ENCODE results near the gene REEP3. TPM values are rescaled to one million over a fixed set of nuclear protein-coding genes. Genes with fewer than 3 reads are reported as not detected.

REEP3 gene
- total and polyA plus RNA-seq, 2 of the 4 experiments (the other 2 are of a cell fraction): 11.7 to 28.9 TPM

DNA sequence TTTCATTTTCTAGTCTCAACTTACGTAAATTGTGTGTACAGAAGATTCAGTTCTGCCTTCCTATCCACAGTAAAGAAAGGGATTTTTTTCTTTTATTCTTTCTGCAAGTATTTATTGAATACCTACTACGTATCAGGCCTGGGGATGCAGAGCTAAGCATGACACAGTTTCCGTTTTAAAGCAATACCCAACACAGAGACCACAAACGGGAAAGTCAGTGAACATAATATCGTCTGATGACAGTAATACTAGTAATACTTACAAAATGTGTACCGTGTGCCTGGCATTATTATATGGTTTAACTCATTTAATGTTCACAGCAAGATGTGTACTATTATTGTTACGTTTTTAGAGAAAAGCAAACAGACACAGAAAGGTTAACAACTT lies 22.4 kb downstream of the REEP3 start:
- no peak for ATAC-seq (ENCODE audit: low read depth)
- POLR2A ChIA-PET (ENCODE audit: unreplicated experiment): no interaction called here
- no TSS peak for BruUV-seq (replicated peaks)

More for the DNA sequence above, 22.4 kb downstream of the REEP3 start:
- Histone ChIP-seq H3K79me1 (ENCODE audit: low read depth in 1 of 2, low read length in 2 of 2) (peaks cover 13 to 37% of the 10 kb centered on the region in 2 experiments), H2BK120ac (ENCODE audit: low read depth, low read length) (no peak overlapping the region), H2AK9ac (replicated peaks; ENCODE audit: low read depth, low read length, poor library complexity) (no peak overlapping the region), H3K4me1 (ENCODE audit: control insufficient read depth, insufficient read depth, low read length) (no peaks in the 10 kb centered on the region; the same call in 1 of the 2 replicates), H3K9ac (ENCODE audit: low read depth, low read length) (no peak overlapping the region), H2BK15ac (ENCODE audit: low read depth, low read length) (no peak overlapping the region), H3K9me1 (ENCODE audit: insufficient read depth, low read length) (peaks cover 9% of the 10 kb centered on the region; the same call in 1 of the 2 replicates), H3K56ac (ENCODE audit: extremely low read depth, insufficient read depth, low read length) (no peak overlapping the region), H3K4me3 (ENCODE audit: insufficient read depth, low read depth, low read length) (no peak overlapping the region), H4K8ac (ENCODE audit: low read depth in 2 of 2, low read length in 2 of 2) (no peak overlapping the region), H3K36me3 (ENCODE audit: control insufficient read depth, insufficient read depth, low read length) (no peaks in the 10 kb centered on the region; the same call in 1 of the 2 replicates), H3K18ac (ENCODE audit: low read depth, low read length) (no peak overlapping the region), H4K5ac (ENCODE audit: low read depth, low read length) (no peak overlapping the region), H2BK20ac (ENCODE audit: low read depth, low read length) (no peak overlapping the region), H2AK5ac (ENCODE audit: low read depth, low read length) (no peak overlapping the region), H3K23ac (ENCODE audit: low read depth, low read length) (no peak overlapping the region), H3K14ac (replicated peaks; ENCODE audit: low read depth, low read length) (no peak overlapping the region), H3K9me3 (ENCODE audit: control insufficient read depth, insufficient read depth, low read length) (no peaks in the 10 kb centered on the region), H4K91ac (ENCODE audit: insufficient read depth, low read depth, low read length) (no peak overlapping the region), H3K27me3 (ENCODE audit: control insufficient read depth, insufficient read depth, low read length) (no peaks in the 10 kb centered on the region), H2AFZ (replicated peaks; ENCODE audit: low read length, poor library complexity) (no peak overlapping the region), H3K27ac (ENCODE audit: insufficient read depth, low read length) (no peak overlapping the region), H3K4me2 (ENCODE audit: low read depth, low read length) (no peak overlapping the region), H4K20me1 (ENCODE audit: insufficient read depth, low read length) (peaks cover 3% of the 10 kb centered on the region; the same call in 1 of the 2 replicates), H3K4ac (ENCODE audit: low read depth, low read length) (no peak overlapping the region), H2BK5ac (ENCODE audit: low read depth, low read length, poor library complexity, severe bottlenecking) (no peak overlapping the region)
- intact Hi-C loops (cut with micrococcal nuclease): no loop called here
- no CpG with 5 or more reads among the region's 7 CpGs for WGBS, 2 experiments (ENCODE audit: extremely low coverage in 2 of 2, insufficient read length in 1 of 2)
- CTCF ChIA-PET: no interaction called here
- DNase-seq: no peak
- dilution Hi-C loops (cut with HindIII; ENCODE audit: low sequenced_read_pairs, unreplicated experiment): no loop called here
- TF ChIP-seq MXI1 (IDR thresholded peaks at IDR 0.05; ENCODE audit: borderline replicate concordance, low read depth, low read length) (no peak), NFE2L2 (IDR thresholded peaks at IDR 0.05; ENCODE audit: low read depth, low read length) (no peak), SMC3 (IDR thresholded peaks at IDR 0.05; ENCODE audit: low read depth, low read length) (no peak), MAFK (IDR thresholded peaks at IDR 0.05; ENCODE audit: low read depth, low read length) (no peak), CHD1 (IDR thresholded peaks at IDR 0.05; ENCODE audit: low read depth, low read length) (no peak), CEBPB (IDR thresholded peaks at IDR 0.05; ENCODE audit: low read depth, low read length) (no peak), RCOR1 (IDR thresholded peaks at IDR 0.05; ENCODE audit: insufficient replicate concordance, low read length) (no peak), MAZ (IDR thresholded peaks at IDR 0.05; ENCODE audit: borderline replicate concordance, low read depth, low read length) (no peak), RAD21 (IDR thresholded peaks at IDR 0.05; ENCODE audit: low read length) (no peak)
- TF ChIP-seq, protein P1, sequence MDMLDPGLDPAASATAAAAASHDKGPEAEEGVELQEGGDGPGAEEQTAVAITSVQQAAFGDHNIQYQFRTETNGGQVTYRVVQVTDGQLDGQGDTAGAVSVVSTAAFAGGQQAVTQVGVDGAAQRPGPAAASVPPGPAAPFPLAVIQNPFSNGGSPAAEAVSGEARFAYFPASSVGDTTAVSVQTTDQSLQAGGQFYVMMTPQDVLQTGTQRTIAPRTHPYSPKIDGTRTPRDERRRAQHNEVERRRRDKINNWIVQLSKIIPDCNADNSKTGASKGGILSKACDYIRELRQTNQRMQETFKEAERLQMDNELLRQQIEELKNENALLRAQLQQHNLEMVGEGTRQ (IDR thresholded peaks at IDR 0.05; ENCODE audit: low read depth, low read length): no peak
- TF ChIP-seq, protein P2, sequence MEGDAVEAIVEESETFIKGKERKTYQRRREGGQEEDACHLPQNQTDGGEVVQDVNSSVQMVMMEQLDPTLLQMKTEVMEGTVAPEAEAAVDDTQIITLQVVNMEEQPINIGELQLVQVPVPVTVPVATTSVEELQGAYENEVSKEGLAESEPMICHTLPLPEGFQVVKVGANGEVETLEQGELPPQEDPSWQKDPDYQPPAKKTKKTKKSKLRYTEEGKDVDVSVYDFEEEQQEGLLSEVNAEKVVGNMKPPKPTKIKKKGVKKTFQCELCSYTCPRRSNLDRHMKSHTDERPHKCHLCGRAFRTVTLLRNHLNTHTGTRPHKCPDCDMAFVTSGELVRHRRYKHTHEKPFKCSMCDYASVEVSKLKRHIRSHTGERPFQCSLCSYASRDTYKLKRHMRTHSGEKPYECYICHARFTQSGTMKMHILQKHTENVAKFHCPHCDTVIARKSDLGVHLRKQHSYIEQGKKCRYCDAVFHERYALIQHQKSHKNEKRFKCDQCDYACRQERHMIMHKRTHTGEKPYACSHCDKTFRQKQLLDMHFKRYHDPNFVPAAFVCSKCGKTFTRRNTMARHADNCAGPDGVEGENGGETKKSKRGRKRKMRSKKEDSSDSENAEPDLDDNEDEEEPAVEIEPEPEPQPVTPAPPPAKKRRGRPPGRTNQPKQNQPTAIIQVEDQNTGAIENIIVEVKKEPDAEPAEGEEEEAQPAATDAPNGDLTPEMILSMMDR (conservative IDR thresholded peaks at IDR 0.05; ENCODE audit: low read depth, low read length): no peak
- TF ChIP-seq, protein P3, sequence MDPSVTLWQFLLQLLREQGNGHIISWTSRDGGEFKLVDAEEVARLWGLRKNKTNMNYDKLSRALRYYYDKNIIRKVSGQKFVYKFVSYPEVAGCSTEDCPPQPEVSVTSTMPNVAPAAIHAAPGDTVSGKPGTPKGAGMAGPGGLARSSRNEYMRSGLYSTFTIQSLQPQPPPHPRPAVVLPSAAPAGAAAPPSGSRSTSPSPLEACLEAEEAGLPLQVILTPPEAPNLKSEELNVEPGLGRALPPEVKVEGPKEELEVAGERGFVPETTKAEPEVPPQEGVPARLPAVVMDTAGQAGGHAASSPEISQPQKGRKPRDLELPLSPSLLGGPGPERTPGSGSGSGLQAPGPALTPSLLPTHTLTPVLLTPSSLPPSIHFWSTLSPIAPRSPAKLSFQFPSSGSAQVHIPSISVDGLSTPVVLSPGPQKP (IDR thresholded peaks at IDR 0.05; ENCODE audit: borderline replicate concordance, low read depth, low read length): no peak
- in situ Hi-C loops (cut with MboI; ENCODE audit: low sequenced_read_pairs): no loop called here

All from IMR-90 (cell line).